Tibial artery (tissue), 4 donors: ENCODE measurements around the gene C9orf78.
"Not testable (repeated sequence)": the region's sequence is repeated elsewhere in the genome, so short reads cannot be mapped to it uniquely, and the experiment has no call there.

ENCODE experiments used
- DNase-seq, 2 donors: peaks; one replicate each; pipeline ENCODE4 v3.0.0-alpha.2; 2019
- H3K27ac ChIP-seq, 2 donors: fragments of 200-600 bp; sonication (generic) in 1 of 2; 1 replicate in 1 of 2; 2 replicates in 1 of 2; pipeline ENCODE4 v1.5.1; 2018 to 2019; ENCODE audit warnings: mild to moderate bottlenecking in 1 of 2
- H3K27me3 ChIP-seq, 2 donors: fragments of 200-600 bp; sonication (generic) in 1 of 2; one replicate each; pipeline versions ENCODE4 v1.5.1 to v1.6.0; 2016 to 2019
- H3K36me3 ChIP-seq, 3 donors: fragments of 200-600 bp; sonication (generic) in 2 of 3; one replicate each; pipeline ENCODE4 v1.5.1; 2016 to 2019; ENCODE audit warnings: mild to moderate bottlenecking in 2 of 3
- H3K4me1 ChIP-seq, 4 donors: fragments of 200-600 bp; sonication (generic) in 2 of 4; 1 replicate in 3 of 4; 2 replicates in 1 of 4; pipeline ENCODE4 v1.5.1; 2016 to 2019
- H3K4me3 ChIP-seq, 2 donors: fragments of 200-600 bp; sonication (generic) in 1 of 2; 1 replicate in 1 of 2; 2 replicates in 1 of 2; pipeline ENCODE4 v1.5.1; 2018 to 2019; ENCODE audit warnings: mild to moderate bottlenecking in 2 of 2
- H3K9me3 ChIP-seq, 3 donors: fragments of 200-600 bp; sonication (generic) in 1 of 3; one replicate each; pipeline ENCODE4 v1.5.1; 2016 to 2019
- CTCF ChIP-seq, 2 experiments: fragments of 200-600 bp in 1 of 2; fragments of 450-650 bp in 1 of 2; IDR thresholded peaks; one replicate each; pipeline ENCODE4 v1.5.1; 2017 to 2019; ENCODE audit warnings: antibody characterized with exemption in 2 of 2, mild to moderate bottlenecking in 1 of 2, moderate library complexity in 1 of 2
- intact Hi-C: fragments of 100-400 bp; cut with DNase I; formaldehyde crosslinking; loops from one replicate; pipeline ENCODE4 v1.15.0; 2023; ENCODE audit warnings: low total_unique reads

Gene C9orf78

GRCh38 chr9:129786481-129786880, 48.6 kb downstream of the C9orf78 start:
- Histone ChIP-seq H3K4me1 (peaks cover 0 to 5% (median 0%) of the 10 kb centered on the region in 4 donors), H3K4me3 (no peak overlapping the region), H3K27me3 (no peaks in the 10 kb centered on the region), H3K36me3 (no peaks in the 10 kb centered on the region), H3K27ac (no peak overlapping the region), H3K9me3 (no peaks in the 10 kb centered on the region)
- DNase-seq = no peak
- no peak for TF ChIP-seq CTCF (IDR thresholded peaks at IDR 0.05)
- intact Hi-C loops = no loop called here

GRCh38 chr9:129785866-129786265, 49.2 kb downstream of the C9orf78 start:
- no peak overlapping the region for H3K4me3 ChIP-seq
- H3K4me1 ChIP-seq = peaks cover 0 to 5% (median 0%) of the 10 kb centered on the region in 4 donors
- no peaks in the 10 kb centered on the region for H3K9me3 ChIP-seq
- intact Hi-C loops = loop anchor here (2.0 kb wide), 1 partner anchor 49 kb away; no protein-coding TSS in a partner anchor
- H3K36me3 ChIP-seq = no peaks in the 10 kb centered on the region
- no peaks in the 10 kb centered on the region for H3K27me3 ChIP-seq
- DNase-seq = no peak
- TF ChIP-seq CTCF (IDR thresholded peaks at IDR 0.05) = no peak
- no peak overlapping the region for H3K27ac ChIP-seq

GRCh38 chr9:129784970-129785369, 50.1 kb downstream of the C9orf78 start:
- H3K36me3 ChIP-seq, H3K27me3 ChIP-seq, H3K9me3 ChIP-seq, H3K4me1 ChIP-seq, H3K4me3 ChIP-seq, DNase-seq, H3K27ac ChIP-seq: not testable (repeated sequence)
- intact Hi-C loops = loop anchor here (1.0 to 2.0 kb wide), 2 partner anchors 48 to 143 kb away; partner anchors contain the start of gene ASB6

GRCh38 chr9:129783516-129784361, 51.3 kb downstream of the C9orf78 start:
- H3K36me3 ChIP-seq = no peaks in the 10 kb centered on the region
- H3K9me3 ChIP-seq = no peaks in the 10 kb centered on the region
- no peak overlapping the region for H3K4me3 ChIP-seq
- intact Hi-C loops = loop anchor here (1.0 to 2.0 kb wide), 2 partner anchors 47 to 141 kb away; partner anchors contain the start of gene ASB6
- no peak overlapping the region for H3K27ac ChIP-seq
- H3K4me1 ChIP-seq = no peaks in the 10 kb centered on the region
- no peaks in the 10 kb centered on the region for H3K27me3 ChIP-seq
- TF ChIP-seq CTCF (IDR thresholded peaks at IDR 0.05) = peak; percentile 93 to 96
- DNase-seq = peak; percentile 73 to 81

- Histone ChIP-seq H3K27me3 (no peaks in the 10 kb centered on the region), H3K4me1 (peaks cover 0 to 12% (median 8%) of the 10 kb centered on the region in 4 donors), H3K9me3 (no peaks in the 10 kb centered on the region), H3K27ac (no peak overlapping the region), H3K36me3 (no peaks in the 10 kb centered on the region), H3K4me3 (no peak overlapping the region)
- no peak for TF ChIP-seq CTCF (IDR thresholded peaks at IDR 0.05)
- intact Hi-C loops = no loop called here
- DNase-seq = no peak
Observed at GRCh38 chr9:129781981-129782380, 53.1 kb downstream of the C9orf78 start.

GRCh38 chr9:129781131-129781530, 53.9 kb downstream of the C9orf78 start:
- intact Hi-C loops = no loop called here
- DNase-seq = no peak
- no peak for TF ChIP-seq CTCF (IDR thresholded peaks at IDR 0.05)
- H3K4me1 ChIP-seq = peaks cover 0 to 16% (median 12%) of the 10 kb centered on the region in 4 donors
- H3K36me3 ChIP-seq = no peaks in the 10 kb centered on the region
- no peak overlapping the region for H3K4me3 ChIP-seq
- no peak overlapping the region for H3K27ac ChIP-seq
- no peaks in the 10 kb centered on the region for H3K27me3 ChIP-seq
- H3K9me3 ChIP-seq = no peaks in the 10 kb centered on the region
